ENCODE measurements around the gene RAB18.
"Not testable (repeated sequence)": the region's sequence is repeated elsewhere in the genome, so short reads cannot be mapped to it uniquely, and the experiment has no call there.

The RAB18 gene

GRCh38 chr10:27504808-27505460 is 830 bp downstream of the RAB18 start:
- no peak for DNase-seq (ENCODE audit: low read depth)

DNA sequence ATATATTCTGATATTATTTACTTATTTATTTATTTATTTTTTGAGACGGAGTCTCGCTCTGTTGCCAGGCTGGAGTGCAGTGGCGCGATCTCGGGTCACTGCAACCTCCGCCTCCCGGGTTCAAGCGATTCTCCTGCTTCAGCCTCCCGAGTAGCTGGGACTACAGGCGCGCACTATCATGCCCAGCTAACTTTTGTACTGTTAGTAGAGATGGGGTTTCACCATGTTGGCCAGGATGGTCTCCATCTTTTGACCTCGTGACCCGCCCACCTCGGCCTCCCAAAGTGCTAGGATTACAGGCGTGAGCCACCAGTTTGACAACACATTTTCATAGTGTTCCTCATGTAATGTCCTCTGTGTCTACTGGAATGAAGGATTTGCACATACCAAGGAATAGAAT is 1.4 kb downstream of the RAB18 start:
- not testable (repeated sequence) for DNase-seq (ENCODE audit: low read depth)

DNA sequence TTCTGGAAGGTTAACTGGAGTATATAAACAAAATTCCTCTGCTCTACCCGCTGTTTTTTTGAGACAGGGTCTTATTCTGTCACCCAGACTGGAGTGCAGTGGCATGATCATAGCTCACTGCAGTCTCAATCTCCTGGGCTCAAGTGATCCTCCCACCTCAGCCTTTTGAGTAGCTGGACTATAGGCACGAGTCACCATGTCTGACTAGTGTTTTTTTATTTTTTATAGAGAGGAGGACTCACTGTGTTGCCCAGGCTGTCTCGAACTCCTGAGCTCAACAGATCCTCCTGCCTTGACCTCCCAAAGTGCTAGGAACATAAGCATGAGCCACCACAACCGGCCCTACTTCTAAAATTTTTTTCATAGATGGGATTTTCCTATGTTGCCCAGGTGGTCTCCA is 2.2 kb downstream of the RAB18 start:
- DNase-seq (ENCODE audit: low read depth), result no peak

DNA sequence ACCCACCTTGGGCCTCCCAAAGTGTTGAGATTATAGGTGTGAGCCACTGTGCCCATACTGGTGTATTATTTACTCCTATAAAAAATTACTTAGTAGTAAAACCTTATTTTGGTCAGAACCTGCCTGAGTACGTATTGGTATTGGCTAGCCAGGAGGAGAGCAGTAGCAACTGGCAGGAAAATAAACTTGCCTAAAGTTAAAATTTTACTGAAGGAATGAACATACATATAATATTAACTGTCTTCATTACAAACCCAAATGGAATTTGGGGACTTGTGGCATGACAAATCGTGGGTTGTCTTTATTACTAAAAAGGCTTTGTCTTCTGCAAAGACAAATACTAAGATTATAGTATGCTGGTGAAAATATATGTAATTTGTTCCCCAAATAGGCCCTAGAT is 8.4 kb downstream of the RAB18 start:
- DNase-seq (ENCODE audit: low read depth), result no peak

DNA sequence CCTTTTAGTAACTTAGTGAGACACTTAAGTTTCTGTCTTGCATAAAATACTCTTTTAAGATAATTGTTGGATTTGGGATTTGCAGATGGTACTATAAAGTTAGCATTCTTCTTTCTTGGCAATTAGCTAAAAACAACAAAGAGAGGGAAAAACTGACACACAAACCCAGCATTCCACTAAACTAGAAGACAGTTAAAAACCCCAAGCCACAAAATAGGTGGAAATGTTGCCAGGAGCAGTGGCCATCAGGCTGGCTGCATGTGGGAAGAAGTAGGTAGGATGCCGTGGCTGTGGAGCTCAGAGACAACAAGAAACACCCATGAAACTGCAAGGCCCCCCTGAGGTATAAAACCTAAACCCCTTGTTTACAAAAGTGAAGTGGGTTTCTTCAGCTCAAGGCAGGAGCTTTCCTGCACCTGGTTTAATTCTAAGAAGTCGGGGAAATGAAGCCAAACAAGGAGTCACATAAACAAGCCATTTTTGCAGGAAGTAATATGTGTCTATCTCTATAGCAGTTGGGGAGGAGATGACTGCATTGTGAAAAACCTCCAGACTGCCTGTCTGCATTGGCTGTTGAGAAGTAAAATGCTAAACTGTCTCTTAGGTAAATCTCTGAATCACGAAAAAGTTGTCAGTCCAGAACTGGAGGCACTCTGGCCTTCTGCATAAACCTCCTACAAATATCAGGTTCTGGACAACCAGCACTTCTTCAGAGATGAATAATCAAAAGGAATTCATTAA is 9.5 kb downstream of the RAB18 start:
- no peak for DNase-seq (ENCODE audit: low read depth)

DNA sequence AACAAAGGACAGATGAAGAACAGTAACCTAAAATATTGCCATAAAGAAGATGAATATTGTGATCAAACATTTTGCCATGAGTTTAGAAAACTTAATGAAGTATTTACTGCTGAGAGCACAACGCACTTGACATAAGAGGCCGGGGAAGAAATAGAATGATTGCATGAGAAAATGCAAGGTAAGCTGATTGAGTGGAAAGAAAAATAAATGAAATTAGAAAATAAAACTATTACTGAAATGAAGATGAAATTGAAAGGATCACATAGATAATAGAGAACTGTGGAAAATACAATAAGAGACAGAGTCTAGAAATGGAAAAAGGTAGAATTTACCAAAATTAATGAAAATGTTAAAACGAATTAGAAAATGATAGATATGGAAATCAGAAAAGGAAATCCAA is 10.1 kb downstream of the RAB18 start:
- DNase-seq (ENCODE audit: low read depth), result no peak

DNA sequence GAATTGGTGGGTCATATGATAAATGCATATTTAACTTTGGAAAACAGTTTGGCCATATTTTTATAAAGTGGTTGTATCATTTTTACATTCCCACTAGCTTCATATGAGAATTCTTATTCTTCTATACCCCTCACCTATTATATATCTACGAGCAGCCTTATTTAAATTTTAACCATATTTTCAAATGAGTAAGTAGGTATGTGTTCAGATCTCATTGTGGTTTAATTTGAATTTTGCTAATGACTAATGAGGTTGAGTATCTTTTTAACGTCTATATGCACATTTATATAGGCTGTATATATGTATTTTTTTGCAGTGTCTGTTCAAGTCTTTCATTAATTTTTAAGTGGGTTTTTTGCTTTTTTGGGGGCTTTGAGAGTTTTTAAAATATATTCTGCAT is 14.2 kb downstream of the RAB18 start:
- DNase-seq (ENCODE audit: low read depth), result no peak

DNA sequence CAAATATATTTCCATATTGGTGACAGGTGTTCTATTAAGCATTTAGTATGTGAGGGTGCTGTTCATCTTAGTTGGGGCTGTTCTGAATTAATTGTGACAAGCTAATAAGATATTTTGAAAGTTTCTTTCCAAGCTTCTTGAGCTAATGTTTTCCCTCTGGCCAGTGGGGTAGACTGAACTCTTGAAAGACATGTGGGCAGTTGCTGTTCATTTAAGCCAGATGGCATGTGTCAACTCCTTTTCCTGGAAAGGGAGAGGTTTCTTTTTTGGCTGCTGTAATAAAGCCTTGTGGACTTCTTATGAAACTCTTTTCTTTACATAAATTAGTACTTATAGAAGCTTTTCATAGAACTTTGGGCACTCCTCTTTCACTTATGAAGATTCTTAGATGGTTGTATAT is 21.7 kb downstream of the RAB18 start:
- no peak for DNase-seq (ENCODE audit: low read depth)

- no peak for DNase-seq (ENCODE audit: low read depth)
Observed at GRCh38 chr10:27526242-27526641, 22.1 kb downstream of the RAB18 start.

GRCh38 chr10:27527666-27528295 is 23.7 kb downstream of the RAB18 start:
- no peak for DNase-seq (ENCODE audit: low read depth)

DNA sequence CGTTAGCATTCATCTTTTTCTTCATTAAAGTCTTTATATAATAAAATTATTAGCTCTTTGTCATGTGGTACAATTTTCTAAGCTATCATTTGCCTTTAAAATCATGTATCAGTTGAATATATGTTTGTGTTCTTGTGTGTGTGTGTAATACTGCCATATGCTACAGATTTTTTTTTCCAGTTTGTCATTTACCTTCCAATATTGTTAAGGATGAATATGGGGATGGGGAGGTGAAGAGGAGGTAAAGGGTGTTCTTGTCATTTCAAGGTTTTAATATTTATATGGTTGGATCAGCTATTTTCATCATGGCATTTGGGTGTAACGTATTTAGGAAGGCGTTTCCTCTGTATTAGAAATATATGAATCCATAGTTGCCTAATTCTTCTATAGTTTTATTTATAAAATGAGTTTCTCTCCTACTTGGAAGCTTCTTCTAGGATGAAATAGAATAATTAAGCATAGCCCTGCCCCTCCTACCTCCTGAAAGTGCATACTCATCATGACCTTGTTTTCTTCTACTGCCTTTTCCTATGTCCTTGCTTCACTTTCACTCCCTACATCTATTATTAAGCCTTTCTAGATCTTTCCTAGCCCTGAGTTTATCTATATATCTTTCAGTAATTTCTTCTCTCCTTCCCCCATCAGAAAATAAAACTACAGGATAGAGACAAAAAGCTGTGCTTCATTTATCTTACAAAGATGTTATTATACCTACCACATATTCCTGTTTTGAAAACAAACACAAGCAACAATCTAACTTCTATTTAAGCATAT is 25.1 kb downstream of the RAB18 start:
- no peak for DNase-seq (ENCODE audit: low read depth)

- DNase-seq (ENCODE audit: low read depth), result no peak
Observed at GRCh38 chr10:27530477-27530876, 26.4 kb downstream of the RAB18 start.

DNA sequence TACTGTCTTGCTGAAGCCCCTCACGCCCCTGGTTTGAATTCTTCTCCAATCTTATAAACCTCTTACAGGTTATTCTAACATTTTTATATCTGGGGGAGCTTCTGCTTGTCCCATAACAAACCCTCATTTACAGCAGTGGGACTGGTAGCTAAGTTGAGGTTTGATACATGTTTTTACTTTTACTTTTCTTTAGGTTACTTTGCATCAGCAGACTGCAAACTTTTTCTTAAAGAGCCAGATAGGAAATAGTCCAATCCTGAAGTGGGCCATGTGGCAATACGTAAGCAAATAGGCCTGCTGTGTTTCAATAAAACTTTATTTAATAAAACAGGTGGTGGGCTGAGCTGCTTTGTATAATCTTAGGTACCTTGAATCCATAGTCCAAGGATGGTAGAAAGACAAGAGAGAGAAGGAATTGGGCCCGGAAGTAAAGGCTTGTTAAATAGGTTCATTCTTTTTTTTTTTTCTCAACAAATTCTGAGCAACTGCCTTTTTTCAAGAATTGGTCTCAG is 27.3 kb downstream of the RAB18 start:
- no peak for DNase-seq (ENCODE audit: low read depth)

DNA sequence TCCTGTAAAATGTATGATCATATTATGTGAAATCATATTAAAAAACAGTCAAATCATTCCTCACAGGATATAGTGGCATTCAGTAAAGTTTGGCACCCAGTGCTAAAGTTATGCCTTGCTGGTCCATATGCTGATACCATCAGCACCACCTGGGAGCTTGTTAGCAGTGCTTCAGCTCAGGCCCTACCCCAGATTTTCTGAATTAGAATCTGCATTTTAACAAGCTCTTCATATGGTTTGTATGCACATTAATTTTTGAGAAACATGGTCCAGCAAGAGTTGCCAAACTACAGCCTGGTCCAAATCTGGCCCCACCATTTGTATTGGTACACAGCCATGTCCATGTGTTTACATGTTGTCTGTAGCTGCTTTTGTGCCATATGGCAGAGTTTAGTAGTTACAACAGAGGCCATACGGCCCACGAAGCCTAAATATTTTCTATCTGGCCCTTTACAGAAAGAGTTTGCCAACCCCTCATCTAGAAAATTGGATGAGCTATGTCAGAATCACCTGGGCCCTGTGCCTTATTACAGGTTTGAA is 30.1 kb downstream of the RAB18 start:
- DNase-seq (ENCODE audit: low read depth), result no peak

GRCh38 chr10:27535317-27535716 is 31.2 kb downstream of the RAB18 start:
- no peak for DNase-seq (ENCODE audit: low read depth)

- DNase-seq (ENCODE audit: low read depth), result no peak
Observed at GRCh38 chr10:27536437-27536836, 32.3 kb downstream of the RAB18 start.

GRCh38 chr10:27537166-27537565 is 33.1 kb downstream of the RAB18 start:
- no peak for DNase-seq (ENCODE audit: low read depth)

GRCh38 chr10:27537787-27538186 is 33.7 kb downstream of the RAB18 start:
- DNase-seq (ENCODE audit: low read depth), result no peak

DNA sequence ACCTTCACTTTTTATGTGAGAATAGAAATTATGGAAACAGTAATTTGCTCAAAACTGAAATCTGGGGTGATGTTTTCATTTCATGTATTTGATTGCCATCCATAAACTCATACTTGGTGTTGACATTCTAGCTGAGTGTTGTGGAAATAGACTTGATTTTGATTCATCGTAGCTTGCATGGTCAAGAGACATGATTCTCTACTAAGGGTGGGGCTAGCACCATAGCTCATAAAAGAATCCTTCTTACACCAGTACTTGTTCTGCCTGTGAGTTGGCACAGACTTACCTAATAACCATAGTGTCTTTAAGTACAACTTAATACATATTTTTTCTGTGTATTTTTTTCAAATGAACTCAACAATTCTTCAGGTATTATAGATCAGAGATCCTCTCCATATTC is 36.6 kb downstream of the RAB18 start:
- no peak for DNase-seq (ENCODE audit: low read depth)

DNA sequence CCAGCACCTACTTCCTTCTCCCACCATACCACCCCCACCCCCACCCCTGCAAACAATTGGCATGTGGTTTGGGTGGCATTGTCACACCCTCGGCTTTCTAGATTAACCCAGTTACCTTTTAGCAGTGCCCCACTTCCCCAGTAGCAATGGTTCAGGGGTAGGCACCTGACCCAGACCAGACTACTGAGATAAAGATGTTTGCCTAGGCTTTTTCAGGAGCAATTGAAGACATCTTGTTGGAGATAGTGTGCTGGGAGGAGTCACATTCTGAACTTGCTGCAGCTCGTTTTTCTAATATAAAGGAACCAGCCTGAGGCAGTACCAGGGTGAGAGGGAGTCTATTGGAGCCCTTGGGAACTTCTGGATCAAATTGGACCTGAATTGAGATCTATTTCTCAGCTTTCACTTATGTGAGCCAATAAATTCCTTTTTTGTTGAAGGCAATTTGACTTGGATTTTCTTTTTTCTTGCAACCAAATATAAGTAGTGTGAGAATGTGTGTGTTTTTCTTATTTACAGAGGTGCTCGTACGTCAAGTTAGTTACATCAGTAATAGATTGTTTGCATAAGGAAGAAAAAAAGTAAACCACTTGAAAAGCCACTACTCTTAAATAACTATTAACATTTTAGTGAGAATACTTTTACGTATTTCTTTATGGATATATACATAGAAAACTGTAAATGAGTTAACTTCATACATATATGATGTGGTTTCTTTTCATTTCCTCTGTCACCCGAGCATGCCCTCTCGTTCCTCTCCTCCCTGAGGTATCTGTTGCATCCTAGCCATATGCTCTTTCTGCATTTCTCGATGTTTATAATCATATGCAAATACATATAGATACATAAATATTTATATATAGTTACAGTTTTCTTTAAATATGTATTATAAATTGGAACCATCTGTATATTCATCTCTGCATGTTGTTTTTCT is 38.0 kb downstream of the RAB18 start:
- no peak for DNase-seq (ENCODE audit: low read depth)

DNA sequence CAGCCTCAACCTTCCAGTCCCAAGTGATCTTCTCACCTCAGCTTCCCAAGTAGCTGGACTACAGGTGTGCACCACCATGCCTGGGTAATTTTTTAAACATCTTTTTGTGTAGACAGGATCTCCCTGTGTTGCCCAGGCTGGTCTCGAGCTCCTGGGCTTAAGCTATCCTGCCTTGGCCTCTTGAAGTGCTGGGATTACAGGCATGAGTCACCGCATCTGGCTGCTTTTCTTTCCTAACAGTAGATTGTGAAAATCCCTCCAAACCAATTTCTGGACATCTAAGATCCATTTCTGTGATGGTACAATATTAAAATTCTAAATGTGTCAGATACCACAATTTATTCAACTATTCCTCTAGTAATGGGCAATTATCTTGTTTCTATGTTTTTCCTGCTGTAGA is 38.7 kb downstream of the RAB18 start:
- DNase-seq (ENCODE audit: low read depth), result no peak

Measured in stimulated activated CD4-positive, alpha-beta T cell treated with anti-CD3 and anti-CD28 coated beads, Interleukin-2, amount 100 ng/mL, for 4 hours (primary cell).